ENCODE results near the gene NLN. TPM values are rescaled to one million over a fixed set of nuclear protein-coding genes. Genes with fewer than 3 reads are reported as not detected.

Gene NLN
- total RNA-seq, 2 experiments from 2014 or later: 1.4 to 2.5 TPM

GRCh38 chr5:65819905-65820240 is 97.9 kb downstream of the NLN start:
- no peak overlapping the region for H3K4me3 ChIP-seq (ENCODE audit: low read length)
- no peaks in the 10 kb centered on the region for H3K9me3 Mint-ChIP-seq
- no peak for TF ChIP-seq CTCF (IDR thresholded peaks at IDR 0.05)
- no peaks in the 10 kb centered on the region for H3K4me1 ChIP-seq (ENCODE audit: insufficient read depth, low read length)
- no peaks in the 10 kb centered on the region for H3K27me3 Mint-ChIP-seq
- no peaks in the 10 kb centered on the region for H3K36me3 ChIP-seq (ENCODE audit: insufficient read depth, low read length)
- CTCF ChIA-PET: no interaction called here
- intact Hi-C loops (cut with DNase I, micrococcal nuclease): no loop called here
- no peaks in the 10 kb centered on the region for H3K36me3 Mint-ChIP-seq (ENCODE audit: low read depth)
- H3K27me3 ChIP-seq (ENCODE audit: control insufficient read depth in 1 of 2, insufficient read depth in 2 of 2, low read length in 2 of 2): no peaks in the 10 kb centered on the region
- DNase-seq: no peak
- H3K27ac Mint-ChIP-seq: no peak overlapping the region
- H3K27ac ChIP-seq (ENCODE audit: low read depth in 1 of 2, low read length in 2 of 2): no peak overlapping the region
- H3K4me1 Mint-ChIP-seq (ENCODE audit: low read depth): peaks cover 18% of the 10 kb centered on the region
- no peak for ATAC-seq (ENCODE audit: poor library complexity)
- POLR2A ChIA-PET: interaction anchor here (1.0 kb wide), 1 partner anchor 16 kb away, joined by 4 read pairs; no protein-coding TSS in a partner anchor
- H3K4me3 Mint-ChIP-seq: no peak overlapping the region
- H3K9me3 ChIP-seq (ENCODE audit: control insufficient read depth in 1 of 2, insufficient read depth in 1 of 2, low read length in 2 of 2): no peaks in the 10 kb centered on the region

GRCh38 chr5:65820373-65820772 is 98.4 kb downstream of the NLN start:
- no peaks in the 10 kb centered on the region for H3K36me3 Mint-ChIP-seq (ENCODE audit: low read depth)
- POLR2A ChIA-PET: no interaction called here
- no peak overlapping the region for H3K27ac Mint-ChIP-seq
- Histone ChIP-seq H3K4me3 (ENCODE audit: low read length) (no peak overlapping the region), H3K36me3 (ENCODE audit: insufficient read depth, low read length) (no peaks in the 10 kb centered on the region), H3K27ac (ENCODE audit: low read depth in 1 of 2, low read length in 2 of 2) (no peak overlapping the region), H3K9me3 (ENCODE audit: control insufficient read depth in 1 of 2, insufficient read depth in 1 of 2, low read length in 2 of 2) (no peaks in the 10 kb centered on the region), H3K27me3 (ENCODE audit: control insufficient read depth in 1 of 2, insufficient read depth in 2 of 2, low read length in 2 of 2) (no peaks in the 10 kb centered on the region), H3K4me1 (ENCODE audit: insufficient read depth, low read length) (no peaks in the 10 kb centered on the region)
- ATAC-seq (ENCODE audit: poor library complexity) (no peak), DNase-seq (no peak)
- H3K4me3 Mint-ChIP-seq: no peak overlapping the region
- CTCF ChIA-PET: no interaction called here
- no peaks in the 10 kb centered on the region for H3K9me3 Mint-ChIP-seq
- no peaks in the 10 kb centered on the region for H3K27me3 Mint-ChIP-seq
- peaks cover 16% of the 10 kb centered on the region for H3K4me1 Mint-ChIP-seq (ENCODE audit: low read depth)
- intact Hi-C loops (cut with DNase I, micrococcal nuclease): no loop called here
- no peak for TF ChIP-seq CTCF (IDR thresholded peaks at IDR 0.05)

- CTCF ChIA-PET: interaction anchor here (0.5 kb wide), 1 partner anchor 327 kb away, joined by 4 read pairs; no protein-coding TSS in a partner anchor
These were observed 100.0 kb downstream of the NLN start for GRCh38 chr5:65821966-65822365.

More at GRCh38 chr5:65821966-65822365, 100.0 kb downstream of the NLN start:
- H3K27ac ChIP-seq (ENCODE audit: low read depth in 1 of 2, low read length in 2 of 2): no peak overlapping the region
- H3K4me3 ChIP-seq (ENCODE audit: low read length): no peak overlapping the region
- H3K4me1 Mint-ChIP-seq (ENCODE audit: low read depth): peaks cover 28% of the 10 kb centered on the region
- intact Hi-C loops (cut with DNase I, micrococcal nuclease): no loop called here
- no peaks in the 10 kb centered on the region for H3K27me3 ChIP-seq (ENCODE audit: control insufficient read depth in 1 of 2, insufficient read depth in 2 of 2, low read length in 2 of 2)
- DNase-seq: no peak
- no peaks in the 10 kb centered on the region for H3K9me3 ChIP-seq (ENCODE audit: control insufficient read depth in 1 of 2, insufficient read depth in 1 of 2, low read length in 2 of 2)
- H3K4me1 ChIP-seq (ENCODE audit: insufficient read depth, low read length): no peaks in the 10 kb centered on the region
- POLR2A ChIA-PET: no interaction called here
- ATAC-seq (ENCODE audit: poor library complexity): no peak
- H3K36me3 ChIP-seq (ENCODE audit: insufficient read depth, low read length): no peaks in the 10 kb centered on the region
- no peak for TF ChIP-seq CTCF (IDR thresholded peaks at IDR 0.05)
- H3K4me3 Mint-ChIP-seq: no peak overlapping the region
- no peak overlapping the region for H3K27ac Mint-ChIP-seq
- H3K27me3 Mint-ChIP-seq: no peaks in the 10 kb centered on the region
- H3K36me3 Mint-ChIP-seq (ENCODE audit: low read depth): no peaks in the 10 kb centered on the region
- no peaks in the 10 kb centered on the region for H3K9me3 Mint-ChIP-seq

Data from CD4-positive, alpha-beta T cell (primary cell).